Left colon (tissue), 2 donors: ENCODE results near the gene RHOG. TPM values are rescaled to one million over a fixed set of nuclear protein-coding genes. Genes with fewer than 3 reads are reported as not detected.

Source experiments
- ATAC-seq: fragments of 200-7000 bp; cut with Tn5 transposase; one replicate; pipeline ENCODE4 v1.9.1; 2020; ENCODE audit warnings: mild to moderate bottlenecking, moderate library complexity
- DNase-seq, 2 donors: peaks; one replicate each; pipeline ENCODE4 v3.0.0-alpha.2; 2020
- intact Hi-C, 2 donors: fragments of 100-400 bp; cut with DNase I in 1 of 2; cut with micrococcal nuclease in 1 of 2; formaldehyde crosslinking; loops; one replicate each; pipeline versions ENCODE4 v1.11.2 to v1.14.0; 2022; cut with DNase I, micrococcal nuclease
- long read RNA-seq: library from polyadenylated mRNA; unstranded; transcript quantifications from one replicate; pipeline ENCODE4 v2.0.0, GENCODE V29; 2021
- total RNA-seq, 2 donors: library from RNA; stranded (reverse); fragmentation: NEBNext Ultra II Directional; extraction: Animal tissue kit (Norgen Biotek cat#: 25700); gene quantifications; one replicate each; pipeline ENCODE4 v1.2.1, GENCODE V29; 2021
- donor health status: DM: no; HTN: no; CAD: no.
- donor health status: DM: yes; HTN: yes; CAD: no.

The RHOG gene
- 10 to 100 TPM; 65.7 to 71.8 TPM for total RNA-seq
- long read RNA-seq, transcript RHOG-201 (2 exons, 1,319 nt): major isoform, 41 of 75 reads
- long read RNA-seq, partial matches to known transcripts: 0 of 75 reads
- long read RNA-seq, other reads (novel, unspliced or antisense): 30 of 75 reads

GRCh38 chr11:3840870-3841425 is at the start of gene RHOG:
TSS of gene RHOG (minus strand) at chr11:3840959. CDS start at chr11:3828138, 12,821 bp downstream.
- intact Hi-C loops: no loop called here
- DNase-seq (peak; percentile 86 to 91), ATAC-seq (peak; percentile 82)

- no peak for DNase-seq
- intact Hi-C loops: no loop called here
- ATAC-seq: no peak
Observed at GRCh38 chr11:3890014-3890413, 49.3 kb upstream of the RHOG start.

GRCh38 chr11:3888876-3889275 is 48.1 kb upstream of the RHOG start:
- intact Hi-C loops: no loop called here
- DNase-seq: no peak
- no peak for ATAC-seq

- intact Hi-C loops: no loop called here
- ATAC-seq: peak; percentile 56
- no peak for DNase-seq
Observed at GRCh38 chr11:3886985-3887384, 46.2 kb upstream of the RHOG start.

- intact Hi-C loops: no loop called here
- ATAC-seq (no peak), DNase-seq (no peak)
Observed at GRCh38 chr11:3885855-3886254, 45.1 kb upstream of the RHOG start.

GRCh38 chr11:3882655-3883054 is 41.9 kb upstream of the RHOG start:
- no peak for DNase-seq
- ATAC-seq: no peak
- intact Hi-C loops: no loop called here

- DNase-seq: no peak
- peak; percentile 53 for ATAC-seq
- intact Hi-C loops: no loop called here
Observed at GRCh38 chr11:3880724-3881123, 40.0 kb upstream of the RHOG start.

GRCh38 chr11:3879967-3880542 is 39.3 kb upstream of the RHOG start:
- intact Hi-C loops: no loop called here
- ATAC-seq (peak; percentile 81), DNase-seq (no peak)

- intact Hi-C loops: no loop called here
- DNase-seq (no peak), ATAC-seq (peak; percentile 24)
Observed at GRCh38 chr11:3879216-3879966, 38.6 kb upstream of the RHOG start.

GRCh38 chr11:3878258-3878584 is 37.5 kb upstream of the RHOG start:
- intact Hi-C loops: no loop called here
- no peak for ATAC-seq
- DNase-seq: no peak

GRCh38 chr11:3877364-3878257 is 36.9 kb upstream of the RHOG start:
- intact Hi-C loops: no loop called here
- ATAC-seq: peak; percentile 61
- no peak for DNase-seq

- DNase-seq (no peak), ATAC-seq (no peak)
- intact Hi-C loops: no loop called here
Observed at GRCh38 chr11:3876613-3877012, 35.9 kb upstream of the RHOG start.

GRCh38 chr11:3873712-3874349 is 33.1 kb upstream of the RHOG start:
- ATAC-seq: no peak
- intact Hi-C loops: no loop called here
- DNase-seq: no peak

GRCh38 chr11:3867209-3868091 is 26.7 kb upstream of the RHOG start:
- peak; percentile 27 for ATAC-seq

GRCh38 chr11:3866836-3867208 is 26.1 kb upstream of the RHOG start:
- intact Hi-C loops: no loop called here
- ATAC-seq (no peak), DNase-seq (no peak)

More at GRCh38 chr11:3867209-3868091, 26.7 kb upstream of the RHOG start:
- DNase-seq: no peak
- intact Hi-C loops: no loop called here

GRCh38 chr11:3866206-3866605 is 25.4 kb upstream of the RHOG start:
- ATAC-seq: peak; percentile 78
- DNase-seq: no peak
- intact Hi-C loops: no loop called here

- intact Hi-C loops: no loop called here
- DNase-seq (no peak), ATAC-seq (peak; percentile 27)
Observed at GRCh38 chr11:3865388-3866193, 24.8 kb upstream of the RHOG start.
